Measurements from ENCODE around the gene C2orf74.

DNA sequence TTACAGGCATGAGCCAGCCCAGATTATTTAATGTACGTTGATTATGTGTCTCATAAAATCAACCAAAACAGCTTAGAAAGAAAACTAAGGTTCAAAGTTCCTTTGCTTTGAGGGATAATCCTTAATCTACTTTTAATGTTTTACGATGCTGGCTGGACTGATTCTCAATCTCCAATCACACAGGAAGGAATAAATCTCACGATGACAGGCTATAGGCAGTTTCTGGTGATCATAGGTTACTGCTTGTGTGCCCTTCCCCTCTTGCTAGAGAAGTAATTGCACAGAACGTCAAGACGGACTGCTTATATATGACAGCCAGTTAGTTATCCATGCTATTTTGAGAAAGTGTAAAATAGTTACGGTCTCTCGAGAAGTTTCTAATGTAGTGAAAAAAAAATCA, 43.1 kb downstream of the C2orf74 start:
- TF ChIP-seq, protein P1, sequence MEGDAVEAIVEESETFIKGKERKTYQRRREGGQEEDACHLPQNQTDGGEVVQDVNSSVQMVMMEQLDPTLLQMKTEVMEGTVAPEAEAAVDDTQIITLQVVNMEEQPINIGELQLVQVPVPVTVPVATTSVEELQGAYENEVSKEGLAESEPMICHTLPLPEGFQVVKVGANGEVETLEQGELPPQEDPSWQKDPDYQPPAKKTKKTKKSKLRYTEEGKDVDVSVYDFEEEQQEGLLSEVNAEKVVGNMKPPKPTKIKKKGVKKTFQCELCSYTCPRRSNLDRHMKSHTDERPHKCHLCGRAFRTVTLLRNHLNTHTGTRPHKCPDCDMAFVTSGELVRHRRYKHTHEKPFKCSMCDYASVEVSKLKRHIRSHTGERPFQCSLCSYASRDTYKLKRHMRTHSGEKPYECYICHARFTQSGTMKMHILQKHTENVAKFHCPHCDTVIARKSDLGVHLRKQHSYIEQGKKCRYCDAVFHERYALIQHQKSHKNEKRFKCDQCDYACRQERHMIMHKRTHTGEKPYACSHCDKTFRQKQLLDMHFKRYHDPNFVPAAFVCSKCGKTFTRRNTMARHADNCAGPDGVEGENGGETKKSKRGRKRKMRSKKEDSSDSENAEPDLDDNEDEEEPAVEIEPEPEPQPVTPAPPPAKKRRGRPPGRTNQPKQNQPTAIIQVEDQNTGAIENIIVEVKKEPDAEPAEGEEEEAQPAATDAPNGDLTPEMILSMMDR (IDR thresholded peaks at IDR 0.05), result no peak
- TF ChIP-seq POLR2A (IDR thresholded peaks at IDR 0.05), result no peak
